ENCODE results near the gene BRIP1. TPM values are rescaled to one million over a fixed set of nuclear protein-coding genes. Genes with fewer than 3 reads are reported as not detected.

The BRIP1 gene
- total and polyA plus RNA-seq, 10 of the 15 experiments (the other 5 are each of a cell fraction or from before 2014, with no cell fraction given): 4.0 to 24.2 (median 12.8) TPM

DNA sequence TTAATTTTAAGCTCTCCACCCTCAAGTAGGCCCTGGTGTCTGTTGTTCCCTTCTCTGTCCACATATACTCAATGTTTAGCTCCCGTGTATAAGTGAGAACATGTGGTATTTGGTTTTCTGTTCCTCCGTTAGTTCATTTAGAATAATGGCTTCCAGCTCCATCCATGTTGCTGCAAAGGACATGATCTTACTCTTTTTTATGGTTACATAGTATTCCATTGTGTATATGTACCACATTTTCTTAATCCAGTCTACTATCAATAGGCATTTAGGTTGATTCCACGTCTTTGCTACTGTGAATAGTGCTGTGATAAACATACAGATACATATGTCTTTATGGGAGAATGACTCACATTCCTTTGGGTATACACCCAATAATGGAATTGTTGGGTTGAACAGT is 160.9 kb downstream of the BRIP1 start:
- H2AFZ ChIP-seq (ENCODE audit: control insufficient read depth, low read depth, low read length): no peak overlapping the region
- no peaks in the 10 kb centered on the region for H3K36me3 ChIP-seq (ENCODE audit: control insufficient read depth in 2 of 2, insufficient read depth in 2 of 2, low read length in 1 of 2)
- no peak for FAIRE-seq
- ATAC-seq: no peak
- TF ChIP-seq NFXL1 (IDR thresholded peaks at IDR 0.05; ENCODE audit: borderline replicate concordance): peak; percentile 70; the same call in 1 of the 2 replicates
- TF ChIP-seq RCOR1 (conservative IDR thresholded peaks at IDR 0.05; ENCODE audit: low read depth, low read length): no peak
- no peaks in the 10 kb centered on the region for H3K79me2 ChIP-seq (ENCODE audit: control insufficient read depth, insufficient read depth, low read length)
- CTCF ChIA-PET: interaction anchor here (0.7 kb wide), 1 partner anchor 11 kb away, joined by 4 read pairs; no protein-coding TSS in a partner anchor
- in situ Hi-C loops (cut with MboI) (no loop called here), intact Hi-C loops (cut with micrococcal nuclease; ENCODE audit: unreplicated experiment) (no loop called here)
- WGBS (ENCODE audit: insufficient coverage, insufficient replicate concordance, low lambda C conversion rate, missing lambda C conversion rate): 95% methylated on average over 3 of the region's 3 CpGs
- RAD21 ChIA-PET (ENCODE audit: unreplicated experiment): no interaction called here
- H3K4me1 ChIP-seq (ENCODE audit: control insufficient read depth, insufficient read depth, low read length): no peaks in the 10 kb centered on the region
- SMC1A ChIA-PET (ENCODE audit: uncharacterized antibody, unreplicated experiment): no interaction called here
- H3K4me2 ChIP-seq (ENCODE audit: control insufficient read depth, insufficient read depth): no peak overlapping the region
- peaks cover 5% of the 10 kb centered on the region; the same call in 2 of the 3 replicates for H3K9me3 ChIP-seq (replicated peaks; ENCODE audit: control insufficient read depth, insufficient read depth, low read length)
- BruUV-seq (replicated peaks): no TSS peak
- no peak overlapping the region for H3K27ac ChIP-seq (ENCODE audit: control insufficient read depth, insufficient read depth)
- H3K4me3 ChIP-seq: no peak overlapping the region
- DNase-seq (ENCODE audit: low read depth, low spot score): no peak
- H4K20me1 ChIP-seq (ENCODE audit: control insufficient read depth, insufficient read depth): no peaks in the 10 kb centered on the region
- POLR2A ChIA-PET: no interaction called here
- no peak overlapping the region for H3K9ac ChIP-seq (ENCODE audit: control insufficient read depth, insufficient read depth, low read length)
- H3K27me3 ChIP-seq (replicated peaks in 1 of 2; ENCODE audit: control insufficient read depth in 2 of 2, insufficient read depth in 2 of 2, low read length in 1 of 2): no peaks in the 10 kb centered on the region

GRCh38 chr17:61701978-61702377 is 161.3 kb downstream of the BRIP1 start:
- FAIRE-seq (no peak), ATAC-seq (no peak), DNase-seq (ENCODE audit: low read depth, low spot score) (no peak)
- CTCF ChIA-PET: interaction anchor here (0.7 to 0.8 kb wide), 2 partner anchors 9 to 12 kb away, joined by 4 to 6 read pairs; no protein-coding TSS in a partner anchor
- SMC1A ChIA-PET (ENCODE audit: uncharacterized antibody, unreplicated experiment): interaction anchor here (0.7 kb wide), 1 partner anchor 9 kb away, joined by 3 read pairs; no protein-coding TSS in a partner anchor
- in situ Hi-C loops (cut with MboI): no loop called here
- H3K4me1 ChIP-seq (ENCODE audit: control insufficient read depth, insufficient read depth, low read length): no peaks in the 10 kb centered on the region
- H3K9ac ChIP-seq (ENCODE audit: control insufficient read depth, insufficient read depth, low read length): no peak overlapping the region
- RAD21 ChIA-PET (ENCODE audit: unreplicated experiment): no interaction called here
- TF ChIP-seq NFXL1 (IDR thresholded peaks at IDR 0.05; ENCODE audit: borderline replicate concordance) (peak; percentile 64; the same call in 1 of the 2 replicates), ETV6 (conservative IDR thresholded peaks at IDR 0.05 in 1 of 2, IDR thresholded peaks at IDR 0.05 in 1 of 2; ENCODE audit: borderline replicate concordance in 1 of 2, low read depth in 1 of 2) (no peak)
- peaks cover 5% of the 10 kb centered on the region; the same call in 2 of the 3 replicates for H3K9me3 ChIP-seq (replicated peaks; ENCODE audit: control insufficient read depth, insufficient read depth, low read length)
- H3K27me3 ChIP-seq (replicated peaks in 1 of 2; ENCODE audit: control insufficient read depth in 2 of 2, insufficient read depth in 2 of 2, low read length in 1 of 2): no peaks in the 10 kb centered on the region
- no peak overlapping the region for H2AFZ ChIP-seq (ENCODE audit: control insufficient read depth, low read depth, low read length)
- H3K79me2 ChIP-seq (ENCODE audit: control insufficient read depth, insufficient read depth, low read length): no peaks in the 10 kb centered on the region
- POLR2A ChIA-PET: no interaction called here
- H4K20me1 ChIP-seq (ENCODE audit: control insufficient read depth, insufficient read depth): no peaks in the 10 kb centered on the region
- no peaks in the 10 kb centered on the region for H3K36me3 ChIP-seq (ENCODE audit: control insufficient read depth in 2 of 2, insufficient read depth in 2 of 2, low read length in 1 of 2)
- no peak overlapping the region for H3K27ac ChIP-seq (ENCODE audit: control insufficient read depth, insufficient read depth)
- H3K4me2 ChIP-seq (ENCODE audit: control insufficient read depth, insufficient read depth): no peak overlapping the region
- H3K4me3 ChIP-seq: no peak overlapping the region
- intact Hi-C loops (cut with micrococcal nuclease; ENCODE audit: unreplicated experiment): no loop called here
- 100% methylated on average over 1 of the region's 1 CpG for WGBS (ENCODE audit: insufficient coverage, insufficient replicate concordance, low lambda C conversion rate, missing lambda C conversion rate)
- no TSS peak for BruUV-seq (replicated peaks)
